Osteoblast (primary cell): ENCODE data around the gene FAT4. TPM values are rescaled to one million over a fixed set of nuclear protein-coding genes. Genes with fewer than 3 reads are reported as not detected.

Experiments used
- DNase-seq: peaks from one replicate; pipeline ENCODE4 v3.0.0; 2011; ENCODE audit warnings: low spot score, mixed read lengths; ENCODE audit not compliant: insufficient read length; ENCODE audit errors: missing footprints
- H2AFZ ChIP-seq: 2 replicates; pipeline ENCODE4 v1.6.0; 2011; ENCODE audit warnings: mild to moderate bottlenecking, low read length
- H3K27ac ChIP-seq: 2 replicates; pipeline ENCODE4 v1.5.1; 2011; ENCODE audit warnings: mild to moderate bottlenecking, low read depth, low read length, moderate library complexity
- H3K27me3 ChIP-seq: 2 replicates; pipeline ENCODE4 v1.6.0; 2012; ENCODE audit warnings: mild to moderate bottlenecking, control low read depth, inconsistent platforms, low read length, moderate library complexity; ENCODE audit not compliant: insufficient read depth
- H3K36me3 ChIP-seq: 2 replicates; pipeline ENCODE4 v1.5.1; 2011; ENCODE audit warnings: mild to moderate bottlenecking, low read length, control low read depth, moderate library complexity; ENCODE audit not compliant: insufficient read depth
- H3K4me1 ChIP-seq: 2 replicates; pipeline ENCODE4 v1.5.1; 2011; ENCODE audit warnings: mild to moderate bottlenecking, low read length, control low read depth, moderate library complexity; ENCODE audit not compliant: insufficient read depth
- H3K4me2 ChIP-seq: 2 replicates; pipeline ENCODE4 v1.6.0; 2011; ENCODE audit warnings: mild to moderate bottlenecking, low read length; ENCODE audit not compliant: insufficient read depth
- H3K4me3 ChIP-seq: fragments of 200-600 bp; sonication (generic); 3 replicates; pipeline ENCODE4 v1.5.1; 2012; ENCODE audit warnings: mild to moderate bottlenecking, low read length, inconsistent platforms; ENCODE audit not compliant: insufficient read depth
- H3K79me2 ChIP-seq: 2 replicates; pipeline ENCODE4 v1.6.0; 2012; ENCODE audit warnings: mild to moderate bottlenecking, low read length, control low read depth, inconsistent platforms; ENCODE audit not compliant: insufficient read depth
- H3K9me3 ChIP-seq: 2 replicates; pipeline ENCODE4 v1.5.1; 2011; ENCODE audit warnings: low read depth, low read length, control low read depth
- H4K20me1 ChIP-seq: 2 replicates; pipeline ENCODE4 v1.6.0; 2012; ENCODE audit warnings: mild to moderate bottlenecking, low read length, control low read depth; ENCODE audit not compliant: insufficient read depth
- total RNA-seq: library from RNA; depleted of rRNA; stranded (reverse); fragments of >200 nt; gene quantifications from 2 replicates; pipeline ENCODE4 v1.2.3, GENCODE V29; 2012
- TF ChIP-seq, protein P1 (sequence below): IDR thresholded peaks from 2 replicates; pipeline ENCODE4 v1.5.1; 2011; ENCODE audit warnings: mild to moderate bottlenecking, low read depth, low read length, moderate library complexity; ENCODE audit errors: extremely low read depth

FAT4 gene
- total RNA-seq, 1 donor, result 27.9 TPM

DNA sequence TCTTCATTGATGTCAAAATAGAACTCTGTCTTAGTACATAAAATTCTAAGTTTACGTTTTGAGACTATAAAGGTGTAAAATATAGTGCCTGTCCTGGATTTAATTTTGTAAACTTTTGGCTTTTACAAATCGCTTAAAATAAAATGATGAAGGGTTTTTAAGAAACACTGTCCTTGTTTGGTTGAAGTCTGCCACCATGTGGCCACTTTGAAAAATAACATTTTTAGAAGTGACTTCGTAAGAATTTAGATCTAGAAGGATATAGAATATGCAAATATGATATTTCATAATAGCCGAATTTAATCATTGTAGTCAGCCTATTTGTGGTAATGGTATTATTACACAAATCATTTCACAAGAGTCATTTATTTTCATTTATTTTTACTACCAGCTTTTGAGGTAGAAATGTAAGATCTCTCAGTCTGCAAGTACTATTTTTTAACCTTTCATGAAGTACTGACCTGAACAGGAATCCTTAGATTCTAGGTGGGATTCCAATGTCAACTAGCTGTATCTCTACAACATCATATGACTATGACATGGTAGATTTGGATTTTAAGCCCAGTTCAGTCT is 31.0 kb upstream of the FAT4 start:
- H3K79me2 ChIP-seq, result no peaks in the 10 kb centered on the region
- H3K27ac ChIP-seq, result no peak overlapping the region
- no peaks in the 10 kb centered on the region for H3K9me3 ChIP-seq
- no peaks in the 10 kb centered on the region for H4K20me1 ChIP-seq
- H2AFZ ChIP-seq, result no peak overlapping the region
- no peak overlapping the region for H3K4me3 ChIP-seq
- H3K4me1 ChIP-seq, result no peaks in the 10 kb centered on the region
- H3K4me2 ChIP-seq, result peak overlapping the region; percentile 17
- TF ChIP-seq, protein P1, sequence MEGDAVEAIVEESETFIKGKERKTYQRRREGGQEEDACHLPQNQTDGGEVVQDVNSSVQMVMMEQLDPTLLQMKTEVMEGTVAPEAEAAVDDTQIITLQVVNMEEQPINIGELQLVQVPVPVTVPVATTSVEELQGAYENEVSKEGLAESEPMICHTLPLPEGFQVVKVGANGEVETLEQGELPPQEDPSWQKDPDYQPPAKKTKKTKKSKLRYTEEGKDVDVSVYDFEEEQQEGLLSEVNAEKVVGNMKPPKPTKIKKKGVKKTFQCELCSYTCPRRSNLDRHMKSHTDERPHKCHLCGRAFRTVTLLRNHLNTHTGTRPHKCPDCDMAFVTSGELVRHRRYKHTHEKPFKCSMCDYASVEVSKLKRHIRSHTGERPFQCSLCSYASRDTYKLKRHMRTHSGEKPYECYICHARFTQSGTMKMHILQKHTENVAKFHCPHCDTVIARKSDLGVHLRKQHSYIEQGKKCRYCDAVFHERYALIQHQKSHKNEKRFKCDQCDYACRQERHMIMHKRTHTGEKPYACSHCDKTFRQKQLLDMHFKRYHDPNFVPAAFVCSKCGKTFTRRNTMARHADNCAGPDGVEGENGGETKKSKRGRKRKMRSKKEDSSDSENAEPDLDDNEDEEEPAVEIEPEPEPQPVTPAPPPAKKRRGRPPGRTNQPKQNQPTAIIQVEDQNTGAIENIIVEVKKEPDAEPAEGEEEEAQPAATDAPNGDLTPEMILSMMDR, result peak; percentile 56
- H3K27me3 ChIP-seq, result no peaks in the 10 kb centered on the region
- H3K36me3 ChIP-seq, result no peaks in the 10 kb centered on the region
- DNase-seq, result peak; percentile 49

- no peak overlapping the region for H2AFZ ChIP-seq
- H3K4me1 ChIP-seq, result no peaks in the 10 kb centered on the region
- no peaks in the 10 kb centered on the region for H3K27me3 ChIP-seq
- DNase-seq, result no peak
- H3K4me2 ChIP-seq, result no peak overlapping the region
- H3K4me3 ChIP-seq, result no peak overlapping the region
- TF ChIP-seq, protein P1, result no peak
- no peaks in the 10 kb centered on the region for H3K36me3 ChIP-seq
- no peaks in the 10 kb centered on the region for H3K79me2 ChIP-seq
- no peak overlapping the region for H3K27ac ChIP-seq
- H3K9me3 ChIP-seq, result no peaks in the 10 kb centered on the region
- H4K20me1 ChIP-seq, result no peaks in the 10 kb centered on the region
Measured at GRCh38 chr4:125297116-125297515, 17.6 kb upstream of the FAT4 start.

DNA sequence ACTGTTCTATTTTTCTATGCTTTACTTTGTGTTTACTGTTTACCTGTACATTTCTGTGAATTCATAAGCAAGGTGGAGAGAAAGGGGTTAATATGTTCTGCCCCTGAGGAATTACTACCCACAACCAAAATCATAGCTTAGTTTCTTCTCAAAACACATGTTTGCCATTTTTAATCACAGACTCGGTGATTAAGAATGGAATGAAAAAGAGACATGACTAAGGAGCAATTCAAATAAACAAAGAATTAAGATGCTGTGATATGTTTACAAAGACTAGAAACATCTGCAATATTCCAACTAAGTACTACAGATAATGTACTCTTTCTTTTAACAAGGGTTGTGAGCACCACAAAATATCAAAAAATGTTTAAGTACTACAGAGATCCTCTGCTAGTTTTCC is 11.7 kb upstream of the FAT4 start:
- no peaks in the 10 kb centered on the region for H3K4me1 ChIP-seq
- no peaks in the 10 kb centered on the region for H3K79me2 ChIP-seq
- no peaks in the 10 kb centered on the region for H4K20me1 ChIP-seq
- no peaks in the 10 kb centered on the region for H3K36me3 ChIP-seq
- TF ChIP-seq, protein P1, result no peak
- H3K27me3 ChIP-seq, result no peaks in the 10 kb centered on the region
- peak overlapping the region; percentile 21 for H3K4me2 ChIP-seq
- no peaks in the 10 kb centered on the region for H3K9me3 ChIP-seq
- H2AFZ ChIP-seq, result peak overlapping the region; percentile 47
- H3K27ac ChIP-seq, result no peak overlapping the region
- no peak for DNase-seq
- H3K4me3 ChIP-seq, result no peak overlapping the region

DNA sequence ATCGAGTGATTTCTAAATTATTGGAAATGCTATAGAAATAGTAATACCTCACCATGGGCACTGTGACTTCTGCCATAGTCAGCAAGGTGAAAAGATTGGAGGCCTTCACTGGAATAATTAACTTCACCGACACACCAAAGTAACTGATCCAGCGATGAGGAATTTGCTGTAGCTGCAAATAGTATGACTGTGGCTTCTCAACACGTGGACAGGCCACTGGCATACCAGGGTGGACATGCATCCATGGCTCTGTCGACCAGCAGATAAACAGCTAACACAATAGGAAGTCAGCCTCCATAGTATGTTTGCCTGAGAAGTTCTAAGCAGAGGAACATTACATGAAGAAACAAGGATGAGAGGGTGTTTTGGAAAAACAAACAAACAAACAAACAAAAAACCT is 10.9 kb upstream of the FAT4 start:
- Histone ChIP-seq H3K4me3 (no peak overlapping the region), H4K20me1 (no peaks in the 10 kb centered on the region), H3K9me3 (no peaks in the 10 kb centered on the region), H3K4me2 (no peak overlapping the region), H3K79me2 (no peaks in the 10 kb centered on the region), H3K4me1 (no peaks in the 10 kb centered on the region), H3K27me3 (no peaks in the 10 kb centered on the region), H2AFZ (no peak overlapping the region), H3K36me3 (no peaks in the 10 kb centered on the region), H3K27ac (no peak overlapping the region)
- TF ChIP-seq, protein P1, result no peak
- DNase-seq, result no peak
